ENCODE results near the gene MAGEA1. TPM values are rescaled to one million over a fixed set of nuclear protein-coding genes. Genes with fewer than 3 reads are reported as not detected.

MAGEA1 gene
- total RNA-seq, 1 experiment from 2014 or later: 2.5 TPM

GRCh38 chrX:153226344-153227185, 47.5 kb downstream of the MAGEA1 start:
- in situ Hi-C loops (cut with HindIII; ENCODE audit: low pct_unique_long_range_greater_than_20kb, low sequenced_read_pairs): no loop called here
- DNase-seq (ENCODE audit: low read depth, low spot score): peak; percentile 48

Other genes starting within 250 kb of the MAGEA1 start
- gene PNMA5, start 185.2 kb upstream of the MAGEA1 start, total RNA-seq (2014; rRNA removed; shearing (Covaris generic)): not detected in 2 replicates
- 0.98 and 1.3 TPM in 2 replicates for gene PNMA3, start 122.8 kb upstream of the MAGEA1 start, total RNA-seq (2014; rRNA removed; shearing (Covaris generic))
- gene PNMA6A, start 106.8 kb upstream of the MAGEA1 start, total RNA-seq (2014; rRNA removed; shearing (Covaris generic)): 7.5 and 9.4 TPM in 2 replicates
- gene PNMA6F, start 142.5 kb downstream of the MAGEA1 start, total RNA-seq (2014; rRNA removed; shearing (Covaris generic)): not detected in 2 replicates
- gene ZNF275, start 154.9 kb downstream of the MAGEA1 start, total RNA-seq (2014; rRNA removed; shearing (Covaris generic)): 8.5 and 9.1 TPM in 2 replicates
- not detected in 2 replicates for gene PNMA6E, start 222.1 kb downstream of the MAGEA1 start, total RNA-seq (2014; rRNA removed; shearing (Covaris generic))
- 0.53 and 0.56 TPM in 2 replicates for gene ZFP92, start 232.2 kb downstream of the MAGEA1 start, total RNA-seq (2014; rRNA removed; shearing (Covaris generic))